ENCODE data around the gene DNASE1L2.
"Not testable (repeated sequence)": the region's sequence is repeated elsewhere in the genome, so short reads cannot be mapped to it uniquely, and the experiment has no call there.

DNA sequence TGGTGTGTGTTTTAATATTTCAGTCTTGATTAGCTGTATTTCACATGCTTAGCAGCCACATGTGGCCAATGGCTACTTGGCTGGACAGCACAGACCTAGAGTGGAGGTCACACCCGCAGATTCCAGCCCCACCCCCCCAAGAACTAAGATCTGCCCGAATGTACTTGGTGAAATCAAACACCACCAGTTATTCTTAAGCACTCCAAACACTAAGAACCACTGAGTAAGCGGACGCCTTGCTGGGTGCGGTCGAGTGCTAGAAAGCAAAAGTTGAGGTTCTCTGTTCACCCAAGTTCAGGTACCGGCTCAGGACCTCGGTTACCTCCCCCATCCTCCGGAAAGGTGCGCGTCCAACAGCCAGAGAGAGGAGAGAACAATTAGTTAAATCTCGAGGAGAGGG is 30.6 kb downstream of the DNASE1L2 start:
- not testable (repeated sequence) for TF ChIP-seq POLR2A (IDR thresholded peaks at IDR 0.05; ENCODE audit: low read depth, low read length); CTCF (conservative IDR thresholded peaks at IDR 0.05; ENCODE audit: low read depth, low read length); RAD21 (IDR thresholded peaks at IDR 0.05; ENCODE audit: low read length); RCOR1 (IDR thresholded peaks at IDR 0.05; ENCODE audit: insufficient replicate concordance, low read length); CEBPB (IDR thresholded peaks at IDR 0.05; ENCODE audit: low read depth, low read length); USF2 (IDR thresholded peaks at IDR 0.05; ENCODE audit: low read depth, low read length); RFX5 (IDR thresholded peaks at IDR 0.05; ENCODE audit: low read depth, low read length); MAZ (IDR thresholded peaks at IDR 0.05; ENCODE audit: borderline replicate concordance, low read depth, low read length)

Measured in IMR-90 (cell line).